SHP77 (cell line): ENCODE measurements around the gene SIM2.

Source experiments
- DNase-seq, 2 experiments: peaks; one replicate each; lab custom pipeline; 2025; lab: John Stamatoyannopoulos, UW

SIM2 gene

GRCh38 chr21:36684957-36685714 lies 13.8 kb upstream of the SIM2 start:
- no peak for DNase-seq

DNA sequence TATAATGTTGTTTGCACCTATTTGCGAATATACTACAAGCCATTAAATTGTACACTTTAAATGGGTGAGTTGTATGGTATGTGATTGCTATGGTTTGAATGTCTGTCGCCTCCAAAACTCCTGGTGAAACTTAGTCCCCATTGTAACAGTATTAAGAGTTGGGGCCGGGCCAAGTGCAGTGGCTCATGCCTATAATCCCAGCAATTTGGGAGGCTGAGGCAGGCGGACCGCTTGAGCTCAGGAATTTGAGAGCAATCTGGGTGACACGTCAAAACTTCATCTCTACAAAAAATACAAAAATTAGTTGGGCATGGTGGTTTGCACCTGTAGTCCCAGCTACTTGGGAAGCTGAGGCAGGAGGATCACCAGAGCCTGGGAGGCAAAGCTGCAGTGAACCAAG lies 12.0 kb upstream of the SIM2 start:
- DNase-seq = no peak

DNA sequence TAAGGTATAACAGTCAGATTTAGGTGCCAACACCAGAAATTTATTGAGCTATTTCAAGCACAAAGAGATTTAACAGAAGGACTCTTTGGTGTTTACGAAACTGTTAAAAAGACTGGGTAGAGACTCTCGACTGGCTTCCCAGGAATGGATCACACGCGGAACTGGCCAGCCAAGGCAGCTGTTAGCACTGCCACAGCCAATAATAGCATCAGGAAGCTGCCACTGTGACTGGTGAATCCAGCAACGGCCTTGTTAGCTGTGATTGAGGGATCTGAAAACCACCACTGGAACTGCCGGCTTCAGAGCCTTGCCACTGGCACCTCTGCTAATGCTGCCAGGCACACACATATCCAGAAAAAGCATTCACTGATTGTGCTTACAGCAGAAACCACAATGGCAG lies 10.6 kb upstream of the SIM2 start:
- DNase-seq = no peak

GRCh38 chr21:36689324-36689723 lies 9.6 kb upstream of the SIM2 start:
- no peak for DNase-seq

GRCh38 chr21:36690628-36691554 lies 8.0 kb upstream of the SIM2 start:
- no peak for DNase-seq

GRCh38 chr21:36691555-36692041 lies 7.3 kb upstream of the SIM2 start:
- no peak for DNase-seq

GRCh38 chr21:36692114-36692834 lies 6.6 kb upstream of the SIM2 start:
- no peak for DNase-seq

GRCh38 chr21:36692835-36693488 lies 6.0 kb upstream of the SIM2 start:
- no peak for DNase-seq

GRCh38 chr21:36693489-36694030 lies 5.4 kb upstream of the SIM2 start:
- DNase-seq = no peak

- DNase-seq = no peak
These were observed 4.8 kb upstream of the SIM2 start for GRCh38 chr21:36694031-36694515.

DNA sequence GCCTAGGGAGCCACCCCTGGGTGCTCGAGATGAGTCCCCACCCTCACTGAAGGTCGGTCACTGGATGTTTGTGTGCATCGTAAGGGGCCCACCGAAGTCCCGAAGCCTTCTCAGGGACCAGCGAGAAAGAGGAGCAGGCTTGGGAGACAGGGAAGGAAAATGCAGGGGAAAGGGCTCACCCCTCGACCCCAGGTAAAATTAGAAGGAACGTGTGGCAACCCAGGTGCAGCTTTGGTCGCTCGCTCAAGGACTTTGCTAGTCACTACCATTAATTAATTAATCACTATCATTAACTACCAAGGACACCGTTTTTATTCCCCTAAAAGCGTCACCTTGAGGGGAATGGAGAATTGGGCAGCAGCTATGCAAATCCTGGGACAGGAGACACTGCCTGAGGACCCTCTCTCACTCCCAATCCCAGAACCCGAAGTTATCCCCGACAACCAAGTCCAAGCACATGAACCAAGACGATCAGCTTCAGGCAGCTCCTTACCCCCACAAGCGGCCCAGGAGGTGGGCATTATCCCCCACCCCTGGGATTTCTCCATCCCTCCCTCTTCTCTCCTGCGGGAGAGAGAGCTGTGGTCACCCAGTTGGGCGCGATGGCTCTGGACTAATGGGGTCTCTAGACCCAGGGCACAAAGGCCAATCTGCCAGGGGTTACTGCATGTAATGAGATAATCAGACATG lies 4.2 kb upstream of the SIM2 start:
- no peak for DNase-seq

- no peak for DNase-seq
These were observed 3.7 kb upstream of the SIM2 start for GRCh38 chr21:36695283-36695634.

DNA sequence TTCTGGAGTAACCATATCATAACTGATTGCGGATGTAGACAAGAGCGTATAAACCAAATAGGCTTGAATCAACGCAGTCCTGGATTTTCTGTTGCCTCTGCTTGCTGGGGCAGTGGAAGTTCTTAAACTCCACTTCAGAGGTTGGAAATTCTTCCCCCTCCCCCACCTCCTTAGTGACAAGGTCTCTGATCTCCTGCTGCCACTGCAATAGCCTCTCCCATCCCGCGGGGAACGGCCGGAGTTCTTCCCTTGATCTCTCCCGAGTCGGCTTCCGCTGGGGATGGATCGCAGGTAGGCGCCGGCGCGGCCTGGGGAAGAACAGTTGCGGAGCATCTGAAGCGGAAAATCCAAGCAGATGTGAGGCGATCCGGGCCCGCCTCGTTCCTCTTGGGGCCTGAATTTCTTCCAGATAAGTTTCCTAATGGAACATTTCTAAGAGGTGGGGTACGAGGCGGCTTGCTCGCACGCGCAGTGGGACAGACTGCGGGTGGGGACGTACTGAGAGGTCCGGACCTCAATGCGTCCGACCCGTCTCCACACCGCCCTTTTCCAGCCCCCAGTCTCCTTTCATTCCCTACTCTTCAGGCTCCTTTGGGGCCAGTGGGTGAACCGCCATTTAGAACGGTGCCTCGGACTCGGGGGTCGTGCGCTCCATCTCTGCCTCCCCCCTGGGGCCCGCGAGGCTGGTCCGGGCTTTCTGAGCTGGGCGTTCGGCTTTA lies 3.1 kb upstream of the SIM2 start:
- no peak for DNase-seq

DNA sequence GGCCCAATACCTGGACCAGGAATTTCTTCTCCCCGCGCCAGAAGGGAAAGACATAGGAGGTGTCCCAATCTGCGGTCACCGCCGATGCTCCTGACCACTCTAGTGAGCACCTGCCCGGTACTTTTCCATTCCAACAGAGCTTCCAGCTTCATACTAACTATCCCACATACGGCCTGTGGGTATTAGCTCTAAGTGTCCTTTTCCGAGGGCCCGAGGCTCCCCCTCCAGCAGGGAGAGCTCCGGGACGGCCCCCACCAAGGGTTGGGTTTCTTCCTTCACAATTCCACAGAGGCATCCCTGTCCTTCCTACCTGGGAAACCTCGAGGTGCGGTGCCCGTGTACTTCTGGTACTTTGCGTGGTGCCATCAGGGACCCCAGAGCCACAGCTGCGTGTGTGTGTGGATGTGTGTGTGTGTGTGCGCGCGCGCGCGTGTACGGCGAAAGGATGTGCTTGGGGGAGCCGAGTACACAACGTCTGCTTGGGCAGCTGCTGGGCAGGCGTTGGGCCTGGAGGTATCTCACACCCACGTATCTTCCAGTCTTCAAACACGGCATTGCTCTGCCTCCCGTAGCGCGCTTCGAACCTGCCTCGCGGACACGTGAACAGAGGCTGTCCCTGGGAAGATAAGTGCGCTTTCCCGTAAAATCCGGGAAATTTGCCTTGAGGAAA lies 2.4 kb upstream of the SIM2 start:
- no peak for DNase-seq

- no peak for DNase-seq
These were observed 1.7 kb upstream of the SIM2 start for GRCh38 chr21:36697060-36697850.

DNA sequence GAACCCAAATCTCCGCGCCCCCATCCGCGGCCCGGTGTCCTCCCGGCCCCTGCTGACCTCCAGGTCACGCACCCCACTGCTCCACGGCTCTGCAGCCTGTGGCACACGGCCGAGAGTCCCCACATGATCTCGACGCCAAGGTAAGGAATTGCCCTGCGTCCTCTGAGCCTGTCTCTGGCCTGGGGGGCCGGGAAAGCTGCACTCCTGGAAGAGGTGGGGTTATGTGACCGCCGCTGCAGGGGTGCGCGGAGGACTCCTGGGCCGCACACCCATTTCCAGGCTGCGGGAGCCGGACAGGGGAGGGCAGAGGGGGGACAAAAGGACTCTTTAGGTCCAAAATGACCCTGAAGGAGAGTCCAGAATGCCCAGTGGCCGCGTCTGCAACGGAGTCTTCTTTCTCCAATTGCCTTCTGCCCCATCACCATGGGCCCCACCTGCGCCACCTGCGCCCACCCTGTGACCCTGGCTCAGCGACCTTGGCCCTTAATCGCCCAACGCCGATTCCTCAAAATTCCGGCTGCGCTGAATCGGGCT lies 997 bp upstream of the SIM2 start:
- DNase-seq = no peak

DNA sequence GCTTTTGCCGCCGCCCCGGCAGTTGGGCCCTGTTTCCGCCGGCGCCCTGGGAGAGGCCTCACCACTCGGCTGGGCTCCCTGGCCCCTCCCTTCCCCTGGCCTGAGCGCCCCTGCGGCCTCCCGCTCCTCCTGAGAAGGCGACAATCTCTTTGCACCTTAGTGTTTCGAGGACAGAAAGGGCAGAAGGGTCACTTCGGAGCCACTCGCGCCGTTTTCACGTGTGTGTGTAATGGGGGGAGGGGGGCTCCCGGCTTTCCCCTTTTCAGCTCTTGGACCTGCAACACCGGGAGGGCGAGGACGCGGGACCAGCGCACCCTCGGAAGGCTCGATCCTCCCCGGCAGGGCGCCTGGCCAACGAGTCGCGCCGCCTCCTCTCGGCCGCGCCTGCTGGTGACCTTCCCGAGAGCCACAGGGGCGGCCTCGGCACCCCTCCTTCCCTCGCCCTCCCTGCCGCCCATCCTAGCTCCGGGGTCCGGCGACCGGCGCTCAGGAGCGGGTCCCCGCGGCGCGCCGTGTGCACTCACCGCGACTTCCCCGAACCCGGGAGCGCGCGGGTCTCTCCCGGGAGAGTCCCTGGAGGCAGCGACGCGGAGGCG lies 432 bp upstream of the SIM2 start:
- DNase-seq = no peak
